HepG2 (cell line): ENCODE results near the gene PTPRD. TPM values are rescaled to one million over a fixed set of nuclear protein-coding genes. Genes with fewer than 3 reads are reported as not detected.

Source experiments
- ATAC-seq: fragments of 200-7000 bp; cut with Tn5 transposase; 3 replicates; pipeline ENCODE4 v1.9.1; 2020; ENCODE audit warnings: mild to moderate bottlenecking, moderate library complexity
- BruUV-seq: library from RNA; stranded (reverse); fragments of 400-500 nt; replicated peaks from 2 replicates; lab custom pipeline; 2021; lab: Mats Ljungman, UMichigan
- CTCF ChIA-PET: fragments of 300-600 bp; formaldehyde crosslinking; extraction: SDS; loops from one replicate; lab custom pipeline; 2021; ENCODE audit warnings: low total read pairs, inconsistent platforms, low intra/inter-chr PET ratio; lab: Yijun Ruan, JAX
- POLR2A ChIA-PET: fragments of 350-600 bp; sonication (Branson Sonifier 250); formaldehyde crosslinking; loops from one replicate; lab custom pipeline; 2020; ENCODE audit warnings: antibody characterized with exemption, inconsistent platforms; lab: Yijun Ruan, JAX
- DNase-seq: peaks from one replicate; pipeline ENCODE4 v3.0.0-alpha.2; 2015; ENCODE audit warnings: low spot score
- FAIRE-seq: peaks from 3 replicates; lab custom pipeline; 2011; peaks lifted over from hg19 to GRCh38; lab: Jason Lieb, UNC
- H2AFZ ChIP-seq: one replicate; pipeline ENCODE4 v1.6.1; 2011; ENCODE audit warnings: low read length, inconsistent platforms
- H3K27ac ChIP-seq: fragments of 300-600 bp; 3 replicates; pipeline ENCODE4 v1.8.0; 2011; ENCODE audit warnings: mixed run types, mild to moderate bottlenecking, mixed read lengths, low read length, inconsistent platforms; ENCODE audit not compliant: insufficient read depth; ENCODE audit errors: extremely low read length
- H3K27me3 ChIP-seq, 2 experiments: fragments of 200-600 bp in 1 of 2; 2 replicates in 1 of 2; 3 replicates in 1 of 2; pipeline versions ENCODE4 v1.6.0 to v1.8.0; 2011; ENCODE audit warnings: low read length in 2 of 2, mild to moderate bottlenecking in 2 of 2, moderate library complexity in 2 of 2, inconsistent platforms in 1 of 2; ENCODE audit not compliant: insufficient read depth in 2 of 2, control insufficient read depth in 1 of 2
- H3K36me3 ChIP-seq, 2 experiments: fragments of 200-600 bp in 1 of 2; replicated peaks in 1 of 2; 2 replicates in 1 of 2; 3 replicates in 1 of 2; pipeline versions ENCODE4 v1.5.1 to v1.8.0; 2011; ENCODE audit warnings: low read length in 2 of 2, inconsistent platforms in 1 of 2; ENCODE audit not compliant: insufficient read depth in 2 of 2, control insufficient read depth in 1 of 2
- H3K4me1 ChIP-seq: 2 replicates; pipeline ENCODE4 v1.5.1; 2012; ENCODE audit warnings: low read length, inconsistent platforms; ENCODE audit not compliant: insufficient read depth
- H3K4me2 ChIP-seq: 2 replicates; pipeline ENCODE4 v1.6.0; 2011; ENCODE audit warnings: low read depth, low read length, inconsistent platforms
- H3K4me3 ChIP-seq, 3 experiments: fragments of 200-600 bp in 1 of 3; sonication (generic), shearing (Covaris generic) in 1 of 3; replicated peaks in 1 of 3; 2 replicates each; pipeline ENCODE4 v1.5.1; 2011 to 2016; ENCODE audit warnings: low read length in 3 of 3, inconsistent platforms in 2 of 3, low read depth in 2 of 3, mild to moderate bottlenecking in 2 of 3, control low read depth in 1 of 3, mixed read lengths in 1 of 3; ENCODE audit not compliant: insufficient read depth in 1 of 3
- H3K79me2 ChIP-seq: one replicate; pipeline ENCODE4 v1.6.1; 2011; ENCODE audit warnings: low read length, inconsistent platforms; ENCODE audit not compliant: insufficient read depth
- H3K9ac ChIP-seq: 2 replicates; pipeline ENCODE4 v1.6.0; 2011; ENCODE audit warnings: mild to moderate bottlenecking, low read depth, low read length, inconsistent platforms; ENCODE audit not compliant: insufficient read depth
- H3K9me3 ChIP-seq: 2 replicates; pipeline ENCODE4 v1.5.1; 2012; ENCODE audit warnings: mild to moderate bottlenecking, low read length
- H4K20me1 ChIP-seq: 2 replicates; pipeline ENCODE4 v1.6.0; 2011; ENCODE audit warnings: inconsistent platforms, mild to moderate bottlenecking, low read length, moderate library complexity; ENCODE audit not compliant: insufficient read depth
- HMG20B ChIP-seq: conservative IDR thresholded peaks from 2 replicates; pipeline ENCODE4 v1.6.1; 2016; ENCODE audit warnings: missing genetic modification reagents, missing compliant biosample characterization
- JDP2 ChIP-seq: sonication (generic); formaldehyde crosslinking; IDR thresholded peaks from 2 replicates; pipeline ENCODE4 v1.8.1; 2022; ENCODE audit warnings: missing genetic modification reagents, borderline replicate concordance
- KLF16 ChIP-seq, 2 experiments: sonication (generic) in 1 of 2; formaldehyde crosslinking in 1 of 2; IDR thresholded peaks; 2 replicates each; pipeline versions ENCODE4 v1.6.1 to v1.8.0; 2016 to 2023; ENCODE audit warnings: missing genetic modification reagents in 2 of 2, missing compliant biosample characterization in 1 of 2
- MAFK ChIP-seq, 2 experiments: IDR thresholded peaks in 1 of 2; conservative IDR thresholded peaks in 1 of 2; 2 replicates each; pipeline ENCODE4 v1.6.1; 2011; ENCODE audit warnings: improper control_type of control experiment in 2 of 2, low read length in 2 of 2
- MED8 ChIP-seq: sonication (generic); formaldehyde crosslinking; IDR thresholded peaks from 2 replicates; pipeline ENCODE4 v1.8.1; 2023; ENCODE audit warnings: mild to moderate bottlenecking, missing genetic modification reagents; ENCODE audit not compliant: insufficient replicate concordance
- NFKBIZ ChIP-seq: IDR thresholded peaks from 2 replicates; pipeline ENCODE4 v1.6.1; 2018; ENCODE audit warnings: missing genetic modification reagents, missing compliant biosample characterization
- POLR2G ChIP-seq: fragments of 200-400 bp; formaldehyde crosslinking; IDR thresholded peaks from 2 replicates; pipeline ENCODE4 v1.6.1; 2018; ENCODE audit warnings: mild to moderate bottlenecking, low read depth, low read length, moderate library complexity
- SAFB2 ChIP-seq: sonication (generic); formaldehyde crosslinking; IDR thresholded peaks from 2 replicates; pipeline ENCODE4 v1.5.1; 2020; ENCODE audit warnings: missing genetic modification reagents, low read depth, mild to moderate bottlenecking, borderline replicate concordance
- TRIM24 ChIP-seq: sonication (generic); formaldehyde crosslinking; IDR thresholded peaks from 2 replicates; pipeline ENCODE4 v1.8.0; 2022; ENCODE audit warnings: mild to moderate bottlenecking, missing genetic modification reagents
- ZNF138 ChIP-seq: sonication (generic); formaldehyde crosslinking; IDR thresholded peaks from 2 replicates; pipeline ENCODE4 v1.5.0; 2020; ENCODE audit warnings: mild to moderate bottlenecking, low read depth, missing genetic modification reagents
- ZNF20 ChIP-seq: sonication (generic); formaldehyde crosslinking; IDR thresholded peaks from 2 replicates; pipeline ENCODE4 v1.4.0; 2020; ENCODE audit warnings: mild to moderate bottlenecking, moderate library complexity, missing genetic modification reagents
- ZNF550 ChIP-seq: sonication (generic); formaldehyde crosslinking; IDR thresholded peaks from 2 replicates; pipeline ENCODE4 v1.4.0; 2020; ENCODE audit warnings: mild to moderate bottlenecking, missing genetic modification reagents, borderline replicate concordance
- ZNF563 ChIP-seq: sonication (generic); formaldehyde crosslinking; IDR thresholded peaks from 2 replicates; pipeline ENCODE4 v1.8.0; 2022; ENCODE audit warnings: mild to moderate bottlenecking, moderate library complexity, missing genetic modification reagents
- ZNF781 ChIP-seq: sonication (generic); formaldehyde crosslinking; IDR thresholded peaks from 2 replicates; pipeline ENCODE4 v1.5.1; 2020; ENCODE audit warnings: borderline replicate concordance, mild to moderate bottlenecking, missing genetic modification reagents; ENCODE audit errors: not compliant biosample characterization
- in situ Hi-C: cut with HindIII; loops from 2 replicates; pipeline ENCODE4 v1.10.0; 2017; ENCODE audit warnings: low pct_unique_long_range_greater_than_20kb; ENCODE audit not compliant: extremely low pct_ligation_motif_present
- intact Hi-C: fragments of 100-400 bp; cut with micrococcal nuclease; formaldehyde crosslinking; loops from one replicate; pipeline ENCODE4 v1.10.0; 2022; ENCODE audit not compliant: unreplicated experiment
- polyA plus RNA-seq, 8 experiments: library from polyadenylated mRNA; depleted of rRNA in 3 of 8; stranded (reverse) in 7 of 8; unstranded in 1 of 8; fragments of >200 nt; fragmentation: Illumina TruSeq in 4 of 8; extraction: Trizol in 4 of 8; gene quantifications; 2 replicates each; pipeline versions ENCODE4 v1.2.1 to v1.2.3, GENCODE V29; 2011 to 2016; ENCODE audit warnings: low read depth in 4 of 8, missing spikeins in 1 of 8, mixed read lengths in 1 of 8; ENCODE audit not compliant: insufficient read depth in 1 of 8
- total RNA-seq, 5 experiments: library from RNA; depleted of rRNA; stranded (reverse); fragments of >200 nt; fragmentation: Illumina TruSeq; extraction: Trizol; gene quantifications; 2 replicates each; pipeline ENCODE4 v1.2.3, GENCODE V29; 2016; ENCODE audit warnings: low read depth in 1 of 5
- TF ChIP-seq, protein P1 (sequence below): sonication (generic); formaldehyde crosslinking; IDR thresholded peaks from 2 replicates; pipeline ENCODE4 v1.5.0; 2020; ENCODE audit warnings: missing genetic modification reagents

PTPRD gene
- total and polyA plus RNA-seq, 2 of the 13 experiments (the other 11 are each of a cell fraction or from before 2014, with no cell fraction given): 0.05 TPM; not detected in 1

DNA sequence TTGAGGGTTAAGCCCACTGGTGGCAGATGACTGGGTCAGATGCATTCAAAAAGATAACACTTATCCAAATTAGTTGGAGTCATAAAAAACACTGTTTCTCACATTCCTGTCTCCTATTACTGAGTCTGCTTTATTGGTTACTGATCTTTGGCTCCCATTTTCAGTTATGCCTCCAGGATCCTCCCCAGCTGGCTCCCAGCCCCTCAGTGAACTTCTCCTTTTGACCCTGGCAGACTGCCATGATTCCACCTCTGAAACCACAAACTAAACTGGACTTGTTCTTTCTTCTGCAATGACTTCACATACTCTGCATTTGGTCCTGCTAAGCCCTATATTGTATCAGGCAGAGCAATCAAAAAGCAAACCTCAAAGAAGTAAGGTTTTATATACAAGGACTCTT lies 1952.4 kb downstream of the PTPRD start:
- H3K4me3 ChIP-seq: no peak overlapping the region
- FAIRE-seq (no peak), DNase-seq (no peak), ATAC-seq (no peak)
- no peak overlapping the region for H3K27ac ChIP-seq
- TF ChIP-seq MED8: no peak
- H3K9ac ChIP-seq: no peak overlapping the region
- ChIA-PET CTCF (no interaction called here), POLR2A (no interaction called here)
- no peaks in the 10 kb centered on the region for H4K20me1 ChIP-seq
- no TSS peak for BruUV-seq
- no peaks in the 10 kb centered on the region for H3K4me1 ChIP-seq
- in situ Hi-C loops: no loop called here
- no peak overlapping the region for H3K4me2 ChIP-seq
- intact Hi-C loops: no loop called here
- H3K9me3 ChIP-seq: no peaks in the 10 kb centered on the region
- no peaks in the 10 kb centered on the region for H3K27me3 ChIP-seq
- H3K36me3 ChIP-seq: no peaks in the 10 kb centered on the region
- no peaks in the 10 kb centered on the region for H3K79me2 ChIP-seq
- H2AFZ ChIP-seq: no peak overlapping the region

DNA sequence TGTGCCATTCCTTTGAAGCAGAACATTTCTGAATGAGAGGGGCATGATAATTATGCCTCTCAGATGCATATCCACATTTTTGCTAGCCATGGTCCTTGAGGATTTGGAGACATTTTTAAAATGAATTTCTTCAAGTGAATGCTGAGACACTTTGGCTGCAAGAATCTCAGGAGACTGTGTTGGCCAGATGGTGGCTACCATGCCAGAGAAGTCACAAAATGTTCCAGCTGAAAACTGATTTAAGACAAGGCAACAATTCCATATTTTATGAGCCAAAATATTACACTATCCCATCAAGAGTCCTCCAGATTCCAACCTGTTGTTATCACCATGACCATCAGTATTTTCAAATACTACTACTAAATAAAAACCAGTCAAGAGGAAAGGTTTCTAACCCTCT lies 1953.7 kb downstream of the PTPRD start:
- Histone ChIP-seq H3K4me2 (no peak overlapping the region), H3K79me2 (no peaks in the 10 kb centered on the region), H3K36me3 (no peaks in the 10 kb centered on the region), H3K4me1 (no peaks in the 10 kb centered on the region)
- intact Hi-C loops: no loop called here
- TF ChIP-seq, protein P1, sequence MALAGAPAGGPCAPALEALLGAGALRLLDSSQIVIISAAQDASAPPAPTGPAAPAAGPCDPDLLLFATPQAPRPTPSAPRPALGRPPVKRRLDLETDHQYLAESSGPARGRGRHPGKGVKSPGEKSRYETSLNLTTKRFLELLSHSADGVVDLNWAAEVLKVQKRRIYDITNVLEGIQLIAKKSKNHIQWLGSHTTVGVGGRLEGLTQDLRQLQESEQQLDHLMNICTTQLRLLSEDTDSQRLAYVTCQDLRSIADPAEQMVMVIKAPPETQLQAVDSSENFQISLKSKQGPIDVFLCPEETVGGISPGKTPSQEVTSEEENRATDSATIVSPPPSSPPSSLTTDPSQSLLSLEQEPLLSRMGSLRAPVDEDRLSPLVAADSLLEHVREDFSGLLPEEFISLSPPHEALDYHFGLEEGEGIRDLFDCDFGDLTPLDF: no peak
- no peak for TF ChIP-seq JDP2 (CRISPR knock-in tag)
- TF ChIP-seq MAFK (conservative IDR thresholded peaks at IDR 0.05 in 1 of 2, IDR thresholded peaks at IDR 0.05 in 1 of 2; ENCODE audit: low read length in 2 of 2): no peak
- no peak for TF ChIP-seq ZNF550 (CRISPR knock-in tag)
- no peak for TF ChIP-seq SAFB2 (CRISPR knock-in tag)
- no peak for TF ChIP-seq ZNF138 (CRISPR knock-in tag)
- no peak for TF ChIP-seq KLF16 (CRISPR knock-in tag; IDR thresholded peaks at IDR 0.05)
- no peak for TF ChIP-seq TRIM24 (CRISPR knock-in tag)
- no peak for TF ChIP-seq POLR2G
- TF ChIP-seq HMG20B (CRISPR knock-in tag): no peak
- TF ChIP-seq ZNF20 (CRISPR knock-in tag): no peak
- TF ChIP-seq ZNF781 (CRISPR knock-in tag): no peak
- TF ChIP-seq ZNF563 (CRISPR knock-in tag): no peak
- no peak for TF ChIP-seq NFKBIZ (CRISPR knock-in tag)
- TF ChIP-seq, all 625 proteins: peak for 0
- FAIRE-seq (no peak), DNase-seq (no peak), ATAC-seq (no peak)
- ChIA-PET POLR2A (no interaction called here), CTCF (no interaction called here)
- no peak overlapping the region for H3K27ac ChIP-seq
- H4K20me1 ChIP-seq: no peaks in the 10 kb centered on the region
- H2AFZ ChIP-seq: no peak overlapping the region
- no peaks in the 10 kb centered on the region for H3K27me3 ChIP-seq
- H3K4me3 ChIP-seq: no peak overlapping the region
- in situ Hi-C loops: no loop called here
- no peaks in the 10 kb centered on the region for H3K9me3 ChIP-seq
- BruUV-seq: no TSS peak
- H3K9ac ChIP-seq: no peak overlapping the region
